Pulmonary artery endothelial cell (primary cell): ENCODE data around the gene GADD45B. TPM values are rescaled to one million over a fixed set of nuclear protein-coding genes. Genes with fewer than 3 reads are reported as not detected.
A peak's percentile ranks its signal among the peaks of the same experiment; 100 is the strongest.
"Not testable (repeated sequence)": the region's sequence is repeated elsewhere in the genome, so short reads cannot be mapped to it uniquely, and the experiment has no call there.

ENCODE experiments used
- DNase-seq: peaks from one replicate; pipeline ENCODE4 v3.0.0-alpha.2; 2011; ENCODE audit warnings: low read depth, low spot score
- total RNA-seq: library from RNA; depleted of rRNA; stranded (reverse); fragments of >200 nt; gene quantifications from 2 replicates; pipeline ENCODE4 v1.2.3, GENCODE V29; 2014

Gene GADD45B
- total RNA-seq, 1 donor from 2014 or later, result 28.4 TPM

- DNase-seq, result no peak
Observed at GRCh38 chr19:2488405-2488941, 12.5 kb downstream of the GADD45B start.

GRCh38 chr19:2488942-2489731, 13.2 kb downstream of the GADD45B start:
- DNase-seq, result no peak

- no peak for DNase-seq
Observed at GRCh38 chr19:2490659-2491058, 14.7 kb downstream of the GADD45B start.

GRCh38 chr19:2491130-2491801, 15.3 kb downstream of the GADD45B start:
- DNase-seq, result no peak

GRCh38 chr19:2492870-2493269, 16.9 kb downstream of the GADD45B start:
- no peak for DNase-seq

- DNase-seq, result not testable (repeated sequence)
Observed at GRCh38 chr19:2493448-2493847, 17.5 kb downstream of the GADD45B start.

- no peak for DNase-seq
Observed at GRCh38 chr19:2494084-2494446, 18.1 kb downstream of the GADD45B start.

GRCh38 chr19:2494447-2495129, 18.7 kb downstream of the GADD45B start:
- DNase-seq, result no peak

- DNase-seq, result no peak
Observed at GRCh38 chr19:2495130-2495641, 19.3 kb downstream of the GADD45B start.

- no peak for DNase-seq
Observed at GRCh38 chr19:2495651-2496316, 19.9 kb downstream of the GADD45B start.

- no peak for DNase-seq
Observed at GRCh38 chr19:2497186-2497585, 21.3 kb downstream of the GADD45B start.

- no peak for DNase-seq
Observed at GRCh38 chr19:2500156-2500555, 24.2 kb downstream of the GADD45B start.

- DNase-seq, result no peak
Observed at GRCh38 chr19:2500841-2501261, 24.9 kb downstream of the GADD45B start.

GRCh38 chr19:2503521-2504109, 27.7 kb downstream of the GADD45B start:
- DNase-seq, result no peak

- not testable (repeated sequence) for DNase-seq
Observed at GRCh38 chr19:2506656-2507055, 30.7 kb downstream of the GADD45B start.

GRCh38 chr19:2507109-2507508, 31.2 kb downstream of the GADD45B start:
- peak; percentile 85 for DNase-seq

GRCh38 chr19:2509096-2509495, 33.2 kb downstream of the GADD45B start:
- DNase-seq, result no peak

- no peak for DNase-seq
Observed at GRCh38 chr19:2511570-2511969, 35.6 kb downstream of the GADD45B start.

GRCh38 chr19:2511991-2512390, 36.1 kb downstream of the GADD45B start:
- DNase-seq, result no peak

GRCh38 chr19:2512523-2513431, 36.9 kb downstream of the GADD45B start:
- DNase-seq, result no peak
